SK-N-SH (cell line): ENCODE measurements around the gene LIMK1.

Experiments
- EZH2phosphoT487 ChIP-seq: fragments of 200-600 bp; sonication (generic); IDR thresholded peaks from 2 replicates; pipeline ENCODE4 v1.6.1; 2017; ENCODE audit warnings: low read depth, mixed run types, mild to moderate bottlenecking, antibody characterized with exemption, moderate library complexity, borderline replicate concordance
- FOXM1 ChIP-seq: IDR thresholded peaks from 2 replicates; pipeline ENCODE4 v1.4.0; 2012; ENCODE audit warnings: low read depth, mild to moderate bottlenecking
- JUND ChIP-seq: IDR thresholded peaks from 2 replicates; pipeline ENCODE4 v1.4.0; 2012
- MXI1 ChIP-seq: IDR thresholded peaks from 2 replicates; pipeline ENCODE4 v1.6.1; 2012; ENCODE audit warnings: mild to moderate bottlenecking, low read depth, low read length, improper control_type of control experiment
- POLR2AphosphoS5 ChIP-seq: IDR thresholded peaks from 2 replicates; pipeline ENCODE4 v1.6.1; 2012; ENCODE audit warnings: low read depth, low read length
- TF ChIP-seq, protein P1 (sequence below): fragments of 200-600 bp; sonication (generic); IDR thresholded peaks from 2 replicates; pipeline ENCODE4 v1.6.1; 2017; ENCODE audit warnings: antibody characterized with exemption, mild to moderate bottlenecking, moderate library complexity
- TF ChIP-seq, protein P2 (sequence below): IDR thresholded peaks from 2 replicates; pipeline ENCODE4 v1.4.0; 2012; ENCODE audit warnings: low read depth, borderline replicate concordance
- TF ChIP-seq, protein P3 (sequence below): IDR thresholded peaks from 2 replicates; pipeline ENCODE4; 2012

DNA sequence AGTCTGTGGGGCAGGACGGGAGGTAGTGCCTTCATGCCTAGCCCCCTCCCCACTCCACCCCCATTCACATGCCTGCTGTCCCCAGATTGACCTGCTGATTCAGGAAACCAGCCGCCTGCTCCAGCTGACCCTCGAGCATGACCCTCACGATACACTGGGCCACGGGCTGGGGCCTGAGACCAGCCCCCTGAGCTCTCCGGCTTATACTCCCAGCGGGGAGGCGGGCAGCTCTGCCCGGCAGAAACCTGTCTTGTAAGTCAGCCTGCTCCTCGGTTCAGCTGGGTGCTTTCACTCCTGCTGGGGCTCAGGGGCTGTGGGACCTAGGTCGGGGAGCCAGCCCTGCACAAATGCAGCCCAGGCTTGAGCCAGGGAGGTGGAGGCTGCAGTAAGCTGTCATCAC is 22.4 kb downstream of the LIMK1 start:
- TF ChIP-seq, protein P1, sequence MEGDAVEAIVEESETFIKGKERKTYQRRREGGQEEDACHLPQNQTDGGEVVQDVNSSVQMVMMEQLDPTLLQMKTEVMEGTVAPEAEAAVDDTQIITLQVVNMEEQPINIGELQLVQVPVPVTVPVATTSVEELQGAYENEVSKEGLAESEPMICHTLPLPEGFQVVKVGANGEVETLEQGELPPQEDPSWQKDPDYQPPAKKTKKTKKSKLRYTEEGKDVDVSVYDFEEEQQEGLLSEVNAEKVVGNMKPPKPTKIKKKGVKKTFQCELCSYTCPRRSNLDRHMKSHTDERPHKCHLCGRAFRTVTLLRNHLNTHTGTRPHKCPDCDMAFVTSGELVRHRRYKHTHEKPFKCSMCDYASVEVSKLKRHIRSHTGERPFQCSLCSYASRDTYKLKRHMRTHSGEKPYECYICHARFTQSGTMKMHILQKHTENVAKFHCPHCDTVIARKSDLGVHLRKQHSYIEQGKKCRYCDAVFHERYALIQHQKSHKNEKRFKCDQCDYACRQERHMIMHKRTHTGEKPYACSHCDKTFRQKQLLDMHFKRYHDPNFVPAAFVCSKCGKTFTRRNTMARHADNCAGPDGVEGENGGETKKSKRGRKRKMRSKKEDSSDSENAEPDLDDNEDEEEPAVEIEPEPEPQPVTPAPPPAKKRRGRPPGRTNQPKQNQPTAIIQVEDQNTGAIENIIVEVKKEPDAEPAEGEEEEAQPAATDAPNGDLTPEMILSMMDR = no peak
- TF ChIP-seq, protein P2, sequence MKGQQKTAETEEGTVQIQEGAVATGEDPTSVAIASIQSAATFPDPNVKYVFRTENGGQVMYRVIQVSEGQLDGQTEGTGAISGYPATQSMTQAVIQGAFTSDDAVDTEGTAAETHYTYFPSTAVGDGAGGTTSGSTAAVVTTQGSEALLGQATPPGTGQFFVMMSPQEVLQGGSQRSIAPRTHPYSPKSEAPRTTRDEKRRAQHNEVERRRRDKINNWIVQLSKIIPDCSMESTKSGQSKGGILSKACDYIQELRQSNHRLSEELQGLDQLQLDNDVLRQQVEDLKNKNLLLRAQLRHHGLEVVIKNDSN = no peak
- TF ChIP-seq POLR2AphosphoS5 = no peak
- TF ChIP-seq EZH2phosphoT487 = no peak
- no peak for TF ChIP-seq MXI1
- no peak for TF ChIP-seq JUND
- TF ChIP-seq, protein P3, sequence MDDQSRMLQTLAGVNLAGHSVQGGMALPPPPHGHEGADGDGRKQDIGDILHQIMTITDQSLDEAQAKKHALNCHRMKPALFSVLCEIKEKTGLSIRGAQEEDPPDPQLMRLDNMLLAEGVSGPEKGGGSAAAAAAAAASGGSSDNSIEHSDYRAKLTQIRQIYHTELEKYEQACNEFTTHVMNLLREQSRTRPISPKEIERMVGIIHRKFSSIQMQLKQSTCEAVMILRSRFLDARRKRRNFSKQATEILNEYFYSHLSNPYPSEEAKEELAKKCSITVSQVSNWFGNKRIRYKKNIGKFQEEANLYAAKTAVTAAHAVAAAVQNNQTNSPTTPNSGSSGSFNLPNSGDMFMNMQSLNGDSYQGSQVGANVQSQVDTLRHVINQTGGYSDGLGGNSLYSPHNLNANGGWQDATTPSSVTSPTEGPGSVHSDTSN = no peak
- TF ChIP-seq FOXM1 = no peak
